NOMO-1 treated with dmso at 0.1 percent for 144 hours (cell line): ENCODE measurements around the gene PHOSPHO1.
A peak's percentile ranks its signal among the peaks of the same experiment; 100 is the strongest.

Source experiments
- DNase-seq: peaks from one replicate; lab custom pipeline; 2025; ENCODE audit not compliant: unreplicated experiment; lab: John Stamatoyannopoulos, UW

PHOSPHO1 gene

GRCh38 chr17:49218941-49219913 is 11.4 kb downstream of the PHOSPHO1 start:
- DNase-seq = no peak

- peak; percentile 62 for DNase-seq
Measured at GRCh38 chr17:49217651-49218413, 12.8 kb downstream of the PHOSPHO1 start.

GRCh38 chr17:49216953-49217650 is 13.5 kb downstream of the PHOSPHO1 start:
- DNase-seq = no peak

- no peak for DNase-seq
Measured at GRCh38 chr17:49216482-49216881, 14.1 kb downstream of the PHOSPHO1 start.

- no peak for DNase-seq
Measured at GRCh38 chr17:49214676-49215360, 15.8 kb downstream of the PHOSPHO1 start.

GRCh38 chr17:49213847-49214246 is 16.7 kb downstream of the PHOSPHO1 start:
- no peak for DNase-seq

GRCh38 chr17:49213399-49213798 is 17.2 kb downstream of the PHOSPHO1 start:
- DNase-seq = no peak

GRCh38 chr17:49210158-49211029 is 20.2 kb downstream of the PHOSPHO1 start, which contains the start of the genes ABI3 and GNGT2:
Gene ABI3, plus strand, starts transcription at chr17:49210707. Its CDS starts 18 bp downstream, at chr17:49210725.
Gene GNGT2, minus strand, starts transcription at chr17:49210574. Its CDS starts 3,152 bp downstream, at chr17:49207422.
- peak; percentile 41 for DNase-seq

GRCh38 chr17:49209061-49209571 is 21.5 kb downstream of the PHOSPHO1 start:
- no peak for DNase-seq

- no peak for DNase-seq
Measured at GRCh38 chr17:49204516-49204915, 26.1 kb downstream of the PHOSPHO1 start.

GRCh38 chr17:49203796-49204195 is 26.8 kb downstream of the PHOSPHO1 start:
- no peak for DNase-seq

- DNase-seq = no peak
Measured at GRCh38 chr17:49201481-49201927, 29.1 kb downstream of the PHOSPHO1 start.

GRCh38 chr17:49200423-49201083 is 30.0 kb downstream of the PHOSPHO1 start:
- no peak for DNase-seq

- no peak for DNase-seq
Measured at GRCh38 chr17:49198211-49198610, 32.4 kb downstream of the PHOSPHO1 start.

GRCh38 chr17:49197346-49197998 is 33.1 kb downstream of the PHOSPHO1 start:
- DNase-seq = no peak

- DNase-seq = no peak
Measured at GRCh38 chr17:49196520-49196919, 34.1 kb downstream of the PHOSPHO1 start.

GRCh38 chr17:49195751-49196150 is 34.8 kb downstream of the PHOSPHO1 start:
- DNase-seq = no peak

GRCh38 chr17:49194297-49194607 is 36.3 kb downstream of the PHOSPHO1 start:
- DNase-seq = no peak
